Measurements from ENCODE around the gene PLEKHJ1.
"Not testable (repeated sequence)": the region's sequence is repeated elsewhere in the genome, so short reads cannot be mapped to it uniquely, and the experiment has no call there.

The PLEKHJ1 gene, protein sequence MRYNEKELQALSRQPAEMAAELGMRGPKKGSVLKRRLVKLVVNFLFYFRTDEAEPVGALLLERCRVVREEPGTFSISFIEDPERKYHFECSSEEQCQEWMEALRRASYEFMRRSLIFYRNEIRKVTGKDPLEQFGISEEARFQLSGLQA

DNA sequence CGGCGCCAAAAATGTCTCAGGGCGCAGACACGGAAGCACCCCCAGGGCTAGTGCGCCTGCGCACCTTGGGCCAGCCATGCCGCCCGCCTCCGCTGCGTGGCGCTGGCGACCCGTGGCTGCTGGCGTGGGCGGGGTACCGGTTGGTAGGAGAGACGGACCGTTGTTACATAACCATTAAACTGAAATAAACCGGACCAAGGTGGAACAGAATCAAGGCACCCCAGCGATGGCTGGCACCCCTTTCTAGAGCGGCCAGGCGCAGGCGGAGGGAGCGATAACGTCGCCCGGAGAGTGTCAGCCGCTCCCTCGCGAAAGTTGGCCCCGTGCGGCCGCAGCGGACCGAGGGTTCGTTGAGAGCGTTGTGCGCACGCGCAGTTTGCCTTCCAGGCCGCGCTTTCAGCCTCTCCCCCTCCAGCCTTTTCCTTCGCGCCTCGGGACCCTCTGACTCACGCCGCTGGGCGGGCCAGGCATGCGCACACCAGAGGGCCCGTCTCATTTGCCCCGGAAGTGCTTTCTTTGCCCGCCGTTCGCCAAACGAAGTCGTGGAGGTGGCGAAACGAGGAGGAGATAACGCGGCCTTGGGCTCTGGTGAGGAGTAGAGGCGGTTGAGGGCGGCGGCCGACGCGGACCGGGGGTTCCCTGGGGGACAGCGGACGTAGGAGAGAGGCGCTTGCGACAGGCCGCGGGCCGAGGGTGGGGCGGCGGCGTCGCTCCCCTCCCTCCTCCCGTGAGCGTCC, at the start of gene PLEKHJ1, which contains the start of gene SF3A2:
TSS of gene PLEKHJ1 (minus strand) at position 16 of the 737 bp plus-strand sequence. CDS start 81 bp downstream, outside the sequence.
TSS of gene SF3A2 (plus strand) at position 511 of the 737 bp plus-strand sequence. CDS start 6,595 bp downstream, outside the sequence.
- DNase-seq (ENCODE audit: low read depth in 2 of 3, low spot score in 2 of 3): peak; percentile 98 to 100 (median 99)

GRCh38 chr19:2283835-2284507, 47.8 kb upstream of the PLEKHJ1 start:
- DNase-seq (ENCODE audit: low read depth in 2 of 3, low spot score in 2 of 3): no peak

DNA sequence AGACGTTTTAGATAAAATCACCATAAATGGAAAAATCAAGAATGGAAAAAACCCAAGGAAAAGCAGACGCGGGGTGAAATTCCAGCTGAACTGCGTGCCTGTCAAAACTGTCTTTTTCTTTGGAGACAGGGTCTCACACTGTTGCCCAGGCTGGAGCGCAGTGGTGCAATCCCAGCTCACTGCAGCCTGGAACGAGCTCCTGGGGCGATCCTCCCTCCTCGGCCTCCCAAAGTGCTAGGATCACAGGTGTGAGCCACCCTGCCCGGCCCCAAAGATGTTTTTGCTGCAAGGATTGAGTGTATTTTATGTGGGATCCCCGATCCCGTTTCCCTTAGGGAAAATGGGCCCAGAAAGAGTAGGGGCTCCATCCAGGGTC, 46.7 kb upstream of the PLEKHJ1 start:
- no peak for DNase-seq (ENCODE audit: low read depth in 2 of 3, low spot score in 2 of 3)

DNA sequence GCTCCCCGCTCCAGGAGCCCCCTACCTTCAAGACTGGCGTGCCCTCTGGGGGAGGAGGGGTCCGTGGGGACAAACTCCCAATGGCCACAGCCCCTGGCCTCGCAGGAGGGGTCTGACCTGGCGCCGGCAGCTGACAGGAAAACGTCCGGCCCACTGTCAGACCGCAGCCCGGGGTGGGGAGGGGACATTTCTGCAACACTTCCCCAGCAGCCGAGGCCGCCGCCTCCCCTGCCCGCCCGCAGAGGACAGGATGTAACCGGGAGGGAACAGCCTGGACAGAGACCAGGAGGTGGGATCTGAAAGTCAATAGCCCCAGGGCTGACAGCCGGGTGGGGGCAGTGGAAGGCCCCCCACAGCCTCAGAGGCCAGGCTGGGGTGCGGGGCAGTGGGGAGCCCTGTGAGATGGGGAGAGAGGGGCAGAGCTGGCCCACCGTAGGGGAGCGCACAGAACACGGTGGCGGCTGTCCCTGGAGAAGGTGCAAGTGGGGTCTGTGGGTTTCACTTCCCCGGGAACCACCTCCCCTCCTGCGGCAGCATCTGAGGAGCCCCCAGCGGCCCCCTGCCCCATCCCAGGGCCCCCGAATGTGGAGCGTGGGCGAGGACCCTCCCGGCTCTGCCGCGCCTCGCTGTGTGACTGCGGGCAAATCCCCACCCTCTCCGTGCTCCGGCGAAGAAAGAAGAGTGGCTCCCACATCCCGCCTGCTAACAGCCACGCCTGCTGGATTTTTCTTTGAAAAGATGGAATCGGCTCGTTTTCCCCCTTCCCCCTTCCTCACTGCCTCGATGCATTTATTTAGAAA, 46.1 kb upstream of the PLEKHJ1 start, which contains the start of gene PEAK3:
TSS of gene PEAK3 (minus strand) at position 114 of the 800 bp plus-strand sequence. CDS start 1,244 bp downstream, outside the sequence.
- DNase-seq (ENCODE audit: low read depth in 2 of 3, low spot score in 2 of 3): no peak

GRCh38 chr19:2281265-2282061, 45.3 kb upstream of the PLEKHJ1 start:
- not testable (repeated sequence) for DNase-seq (ENCODE audit: low read depth in 2 of 3, low spot score in 2 of 3)

DNA sequence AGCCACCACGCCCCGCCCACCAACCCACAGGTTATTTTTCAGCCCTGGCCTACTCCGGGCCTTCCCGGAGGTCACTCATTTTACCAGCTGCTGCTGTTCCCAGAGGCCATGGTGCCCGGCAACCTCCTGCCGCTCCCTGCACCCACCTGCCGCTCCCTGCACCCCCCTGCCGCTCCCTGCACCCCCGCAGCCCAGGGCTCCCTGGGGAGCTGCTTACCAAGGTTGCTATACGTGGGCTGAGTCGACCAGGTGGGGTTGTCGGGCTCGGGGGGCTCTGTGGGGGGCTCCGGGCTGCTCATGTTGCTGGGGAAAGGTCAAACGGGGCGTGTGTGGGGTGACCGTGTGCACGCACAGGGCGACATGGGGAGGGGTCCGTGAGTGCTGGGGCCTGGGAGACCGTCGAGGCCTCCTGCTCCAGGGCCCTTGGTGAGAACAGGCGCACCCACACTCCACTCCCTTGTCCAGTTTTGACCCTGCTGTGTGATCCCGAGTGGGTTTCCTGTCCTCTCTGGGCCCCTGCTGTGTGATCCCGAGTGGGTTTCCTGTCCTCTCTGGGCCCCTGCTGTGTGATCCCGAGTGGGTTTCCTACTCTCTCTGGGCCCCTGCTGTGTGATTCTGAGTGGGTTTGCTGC, 44.6 kb upstream of the PLEKHJ1 start:
- no peak for DNase-seq (ENCODE audit: low read depth in 2 of 3, low spot score in 2 of 3)

DNA sequence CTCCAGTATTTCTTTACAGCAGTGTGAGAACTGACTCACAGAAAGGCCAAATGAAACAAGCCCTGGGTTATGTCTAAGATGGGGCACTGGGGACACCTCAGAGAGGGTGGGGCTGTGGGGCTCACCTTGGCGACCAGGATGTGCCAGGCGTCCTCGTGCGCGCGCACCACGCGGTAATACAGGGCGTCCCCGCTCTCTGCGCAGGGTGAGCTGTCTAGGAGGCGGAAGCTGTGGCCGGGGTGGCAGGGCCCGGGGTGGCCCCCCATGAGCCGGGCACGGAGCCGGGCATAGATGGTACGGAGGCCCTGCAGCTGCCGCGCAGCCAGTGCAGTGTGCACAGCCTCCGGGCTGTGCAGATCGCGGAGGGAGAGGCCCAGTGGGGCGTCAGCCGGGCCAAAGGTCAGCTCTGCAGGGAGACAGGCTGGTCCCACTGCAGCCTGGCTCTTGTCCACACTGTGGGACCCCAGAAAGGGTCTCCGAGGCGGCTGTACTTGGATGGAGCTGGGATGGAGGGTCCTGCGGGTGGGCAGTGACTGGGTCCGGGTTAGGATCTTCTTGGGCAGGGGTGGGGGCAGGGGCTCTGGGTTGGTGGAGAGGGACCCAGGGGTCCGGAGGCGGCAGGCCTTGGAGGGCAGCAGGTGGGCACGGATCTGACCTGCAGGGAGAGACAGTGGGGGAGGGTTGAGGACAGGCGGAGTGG, 42.5 kb upstream of the PLEKHJ1 start:
- DNase-seq (ENCODE audit: low read depth in 2 of 3, low spot score in 2 of 3): no peak

DNA sequence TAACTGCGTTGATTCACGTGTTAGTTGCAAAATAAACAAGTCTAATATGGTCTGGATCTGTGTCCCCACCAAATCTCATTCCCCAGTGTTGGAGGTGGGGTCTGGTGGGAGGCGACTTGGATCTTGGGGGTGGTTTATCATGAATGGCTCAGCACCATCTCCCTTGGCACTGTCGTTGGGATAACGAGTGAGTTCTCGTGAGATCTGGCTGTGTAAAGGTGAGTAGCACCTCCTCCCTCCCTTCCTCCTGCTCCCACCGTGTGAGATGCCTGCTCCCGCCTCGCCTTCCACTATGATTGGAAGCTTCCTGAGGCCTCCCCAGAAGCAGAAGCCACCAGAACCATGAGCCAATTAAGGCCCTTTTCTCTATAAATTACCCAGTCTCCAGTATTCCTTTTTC, 41.0 kb upstream of the PLEKHJ1 start:
- no peak for DNase-seq (ENCODE audit: low read depth in 2 of 3, low spot score in 2 of 3)

DNA sequence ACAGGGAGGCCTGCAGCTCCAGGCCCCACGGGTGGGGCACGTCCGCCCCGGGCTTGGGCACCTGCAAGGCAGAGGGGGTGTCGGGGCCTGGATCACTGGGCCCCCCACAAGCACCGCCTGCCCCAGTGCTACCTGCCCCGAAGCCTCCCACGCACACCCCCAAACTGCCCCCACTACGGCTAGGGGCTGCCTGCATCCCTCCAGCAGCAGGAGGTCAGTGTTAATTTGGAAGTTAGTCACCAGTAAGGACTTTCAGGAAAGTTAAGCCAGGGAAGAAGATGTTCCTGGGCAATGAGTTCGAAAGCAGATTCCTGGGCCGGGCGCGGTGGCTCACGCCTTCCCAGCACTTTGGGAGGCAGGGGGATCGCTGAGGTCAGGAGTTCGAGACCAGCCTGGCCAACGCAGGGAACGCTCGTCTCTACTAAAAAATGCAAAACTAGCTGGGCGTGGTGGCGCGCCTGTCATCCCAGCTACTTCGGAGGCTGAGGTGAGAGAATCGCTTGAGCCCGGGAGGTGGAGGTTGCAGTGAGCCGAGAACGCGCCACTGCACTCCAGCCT, 40.4 kb upstream of the PLEKHJ1 start:
- no peak for DNase-seq (ENCODE audit: low read depth in 2 of 3, low spot score in 2 of 3)

DNA sequence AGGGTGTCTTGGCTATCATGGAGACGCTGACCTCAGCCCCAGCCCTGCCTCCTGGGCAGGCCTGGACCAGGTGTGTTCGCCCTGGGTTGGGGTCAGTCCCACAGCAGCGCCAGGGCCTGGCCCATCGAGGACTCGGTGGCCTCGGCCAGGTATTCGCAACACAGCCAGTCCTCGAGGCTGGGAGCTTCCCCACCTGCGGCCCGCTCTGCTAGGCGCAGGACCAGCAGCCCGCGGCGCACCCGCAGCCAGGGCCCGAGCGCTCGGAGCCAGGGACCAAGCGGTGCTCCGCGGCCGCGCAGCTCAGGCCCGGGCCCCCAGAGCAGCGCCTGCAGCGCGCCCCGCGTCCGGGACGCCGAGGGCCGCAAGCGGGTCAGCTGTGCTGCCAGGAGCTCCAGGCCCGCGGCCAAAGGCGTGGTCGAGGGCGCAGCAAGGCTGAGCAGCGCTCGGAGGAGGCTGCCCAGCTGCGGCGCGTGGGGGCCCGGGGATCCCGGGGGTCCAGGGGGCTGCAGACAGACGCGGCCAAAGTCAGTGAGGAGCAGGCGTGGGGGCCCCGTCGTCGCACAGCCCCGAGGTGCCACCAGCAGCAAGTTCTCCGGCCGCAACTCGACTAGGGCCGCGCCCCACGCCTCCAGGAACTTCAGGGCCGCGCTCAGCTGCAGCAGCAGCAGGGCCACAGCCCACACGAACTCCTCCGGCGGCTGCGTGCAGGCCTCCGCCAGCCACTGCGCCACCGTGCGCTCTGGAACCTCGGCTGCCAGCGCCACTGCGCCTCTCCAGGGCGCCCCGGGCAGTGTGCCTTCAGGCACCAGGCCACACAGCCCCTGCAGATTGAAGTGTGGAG, 39.7 kb upstream of the PLEKHJ1 start:
- DNase-seq (ENCODE audit: low read depth in 2 of 3, low spot score in 2 of 3): no peak

GRCh38 chr19:2274931-2275535, 38.9 kb upstream of the PLEKHJ1 start:
- DNase-seq (ENCODE audit: low read depth in 2 of 3, low spot score in 2 of 3): no peak

DNA sequence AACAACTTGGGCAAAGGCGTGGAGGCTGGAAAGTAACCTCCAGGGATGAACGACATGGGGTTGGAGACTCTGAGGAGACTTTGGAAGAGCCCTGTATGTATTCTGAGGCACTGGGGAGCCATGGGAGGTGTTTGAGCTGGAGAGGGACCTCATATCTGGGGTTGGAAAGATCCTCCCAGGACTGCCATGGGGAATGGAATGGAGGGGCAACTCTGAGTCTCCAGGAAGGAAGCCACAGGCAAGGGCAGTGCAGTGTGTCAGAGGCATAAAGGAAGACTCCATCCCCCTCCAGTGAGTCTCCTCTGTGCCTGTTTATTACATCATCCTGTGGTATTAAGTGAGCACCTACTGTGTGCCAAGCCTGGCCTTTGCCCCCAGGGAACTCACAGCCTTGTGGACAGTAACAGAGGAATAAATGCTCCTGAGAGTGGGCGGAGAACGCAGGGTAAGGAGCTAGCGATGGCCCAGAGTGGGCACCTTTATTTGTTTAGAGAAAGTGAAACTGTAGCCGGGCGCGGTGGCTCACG, 38.1 kb upstream of the PLEKHJ1 start:
- DNase-seq (ENCODE audit: low read depth in 2 of 3, low spot score in 2 of 3): no peak

GRCh38 chr19:2273356-2274184, 37.4 kb upstream of the PLEKHJ1 start:
- peak; percentile 66 to 75 (median 67) for DNase-seq (ENCODE audit: low read depth in 2 of 3, low spot score in 2 of 3)

DNA sequence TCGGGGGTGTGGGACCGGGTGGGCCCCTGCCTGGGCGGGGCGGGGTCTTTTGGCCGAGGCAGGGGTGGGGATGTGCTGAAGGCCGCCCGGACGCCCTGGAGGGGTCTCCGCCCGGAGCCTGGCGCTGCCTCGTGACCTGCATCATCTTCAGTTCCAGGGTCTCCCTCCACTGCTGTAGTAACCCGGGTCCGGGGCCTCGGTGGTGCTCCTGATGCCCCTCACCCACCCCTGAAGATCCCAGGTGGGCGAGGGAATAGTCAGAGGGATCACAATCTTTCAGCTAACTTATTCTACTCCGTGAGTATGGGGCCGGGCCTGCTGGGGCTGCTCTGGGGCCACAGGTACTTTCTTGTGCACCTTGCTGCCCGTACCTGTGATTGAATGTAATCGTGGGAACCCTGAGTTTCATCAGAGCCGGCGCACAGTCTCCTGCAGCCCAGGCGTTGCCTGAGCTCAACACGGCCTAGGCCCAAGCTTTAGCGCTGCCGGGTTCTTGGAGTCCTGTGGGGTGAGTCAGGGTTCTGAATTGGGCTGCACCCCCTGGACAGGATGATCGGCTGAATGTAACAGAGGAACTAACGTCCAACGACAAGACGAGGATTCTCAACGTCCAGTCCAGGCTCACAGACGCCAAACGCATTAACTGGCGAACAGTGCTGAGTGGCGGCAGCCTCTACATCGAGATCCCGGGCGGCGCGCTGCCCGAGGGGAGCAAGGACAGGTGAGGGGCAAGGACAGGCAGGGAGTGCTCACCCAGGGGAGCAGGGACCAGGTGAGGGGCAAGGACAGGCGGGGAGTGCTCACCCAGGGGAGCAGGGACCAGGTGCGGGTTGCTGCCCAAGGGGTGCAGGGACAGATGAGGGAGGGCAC, 35.3 kb upstream of the PLEKHJ1 start:
- DNase-seq (ENCODE audit: low read depth in 2 of 3, low spot score in 2 of 3): no peak

DNA sequence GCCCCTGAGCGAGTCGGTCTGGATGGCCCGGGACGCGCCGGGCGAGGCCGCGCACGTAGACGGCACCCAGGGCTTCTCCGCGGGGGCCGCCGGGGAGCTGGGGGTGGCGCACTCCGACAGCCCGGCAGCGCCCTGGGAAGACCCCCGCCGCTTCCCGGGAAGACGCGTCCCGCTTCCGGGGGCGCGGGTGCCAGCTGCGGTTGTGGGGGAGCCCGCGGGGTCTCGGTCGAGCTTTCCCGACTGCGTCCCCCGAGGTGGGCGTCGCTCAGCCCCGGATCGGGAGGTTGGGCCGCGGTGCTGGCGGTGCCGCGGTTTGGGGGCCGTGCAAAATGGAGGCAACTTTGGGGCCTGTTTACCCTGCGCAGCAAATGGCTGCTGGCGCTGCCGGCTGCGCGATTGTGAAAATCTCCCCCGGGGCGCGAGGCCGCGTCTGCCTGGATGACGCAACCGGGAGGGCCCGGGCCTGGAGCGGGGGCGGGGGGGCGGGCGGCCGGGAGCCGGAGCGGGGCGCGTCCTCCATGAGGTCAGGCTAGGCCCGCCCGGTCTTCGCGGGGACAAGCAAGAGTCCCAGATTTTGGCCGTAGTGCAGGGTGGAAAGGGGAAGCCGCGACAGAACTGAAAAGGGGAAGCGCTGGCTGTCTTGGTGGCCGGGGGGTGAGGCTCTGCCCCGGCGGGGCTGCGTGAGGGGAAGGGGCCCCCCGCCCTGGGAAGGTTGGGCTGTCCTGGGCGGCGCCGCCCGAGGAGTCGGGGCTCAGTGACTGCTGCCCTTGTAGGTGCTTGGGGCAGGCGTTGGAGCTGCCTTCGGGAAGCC, 34.5 kb upstream of the PLEKHJ1 start:
- peak in 2 of 3 experiments; percentile 36 to 60 for DNase-seq (ENCODE audit: low read depth in 2 of 3, low spot score in 2 of 3)

Data from activated CD8-positive, alpha-beta memory T cell treated with anti-CD3 and anti-CD28 coated beads for 48 hours (primary cell).